ENCODE data around the gene TRMT10C.
"Not testable (repeated sequence)": the region's sequence is repeated elsewhere in the genome, so short reads cannot be mapped to it uniquely, and the experiment has no call there.

Gene TRMT10C

GRCh38 chr3:101532783-101533602 lies 28.7 kb upstream of the TRMT10C start:
- no peak for DNase-seq (ENCODE audit: low read depth)
- TF ChIP-seq, protein P1, sequence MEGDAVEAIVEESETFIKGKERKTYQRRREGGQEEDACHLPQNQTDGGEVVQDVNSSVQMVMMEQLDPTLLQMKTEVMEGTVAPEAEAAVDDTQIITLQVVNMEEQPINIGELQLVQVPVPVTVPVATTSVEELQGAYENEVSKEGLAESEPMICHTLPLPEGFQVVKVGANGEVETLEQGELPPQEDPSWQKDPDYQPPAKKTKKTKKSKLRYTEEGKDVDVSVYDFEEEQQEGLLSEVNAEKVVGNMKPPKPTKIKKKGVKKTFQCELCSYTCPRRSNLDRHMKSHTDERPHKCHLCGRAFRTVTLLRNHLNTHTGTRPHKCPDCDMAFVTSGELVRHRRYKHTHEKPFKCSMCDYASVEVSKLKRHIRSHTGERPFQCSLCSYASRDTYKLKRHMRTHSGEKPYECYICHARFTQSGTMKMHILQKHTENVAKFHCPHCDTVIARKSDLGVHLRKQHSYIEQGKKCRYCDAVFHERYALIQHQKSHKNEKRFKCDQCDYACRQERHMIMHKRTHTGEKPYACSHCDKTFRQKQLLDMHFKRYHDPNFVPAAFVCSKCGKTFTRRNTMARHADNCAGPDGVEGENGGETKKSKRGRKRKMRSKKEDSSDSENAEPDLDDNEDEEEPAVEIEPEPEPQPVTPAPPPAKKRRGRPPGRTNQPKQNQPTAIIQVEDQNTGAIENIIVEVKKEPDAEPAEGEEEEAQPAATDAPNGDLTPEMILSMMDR (IDR thresholded peaks at IDR 0.05; ENCODE audit: low read depth, low read length, missing control alignments): no peak
- no peak overlapping the region for H3K4me3 ChIP-seq (ENCODE audit: low read depth, low read length)
- in situ Hi-C loops (cut with HindIII; ENCODE audit: low sequenced_read_pairs): no loop called here

DNA sequence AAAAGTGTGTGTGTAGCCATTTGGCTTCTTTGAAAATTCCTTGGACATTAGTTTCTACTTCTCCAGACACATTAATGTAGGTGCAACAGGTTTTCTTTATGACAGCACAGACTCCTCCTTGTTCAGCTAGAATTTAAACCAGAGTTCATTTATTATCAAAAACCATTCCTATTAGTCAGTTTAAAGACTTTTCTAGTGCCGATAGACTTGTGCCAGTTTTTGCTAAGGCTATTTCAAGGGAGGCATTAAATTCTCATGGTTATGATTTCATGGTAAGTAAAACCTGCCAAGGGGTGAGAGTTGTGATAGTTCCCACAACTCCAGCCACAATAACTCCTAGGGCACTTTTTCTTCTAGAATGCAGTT lies 28.1 kb upstream of the TRMT10C start:
- TF ChIP-seq, protein P1 (IDR thresholded peaks at IDR 0.05; ENCODE audit: low read depth, low read length, missing control alignments): no peak
- in situ Hi-C loops (cut with HindIII; ENCODE audit: low sequenced_read_pairs): no loop called here
- no peak for DNase-seq (ENCODE audit: low read depth)
- H3K4me3 ChIP-seq (ENCODE audit: low read depth, low read length): no peak overlapping the region

DNA sequence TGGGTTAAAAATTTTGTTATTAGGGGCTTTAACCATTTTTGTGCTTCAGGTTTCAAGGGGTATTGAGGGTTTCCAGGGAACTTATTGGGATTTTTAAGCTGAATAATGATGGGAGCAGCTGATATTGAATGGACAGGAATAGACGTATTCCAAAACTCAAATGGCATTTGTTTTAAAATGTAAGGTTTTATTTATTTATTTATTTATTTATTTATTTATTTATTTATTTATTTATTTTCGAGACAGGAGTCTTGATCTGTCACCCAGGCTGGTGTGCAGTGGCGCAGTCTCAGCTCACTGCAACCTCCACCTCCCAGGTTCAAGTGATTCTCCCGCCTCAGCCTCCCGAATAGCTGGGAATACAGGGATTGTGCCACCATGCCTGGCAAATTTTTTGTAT lies 26.4 kb upstream of the TRMT10C start:
- TF ChIP-seq, protein P1 (IDR thresholded peaks at IDR 0.05; ENCODE audit: low read depth, low read length, missing control alignments): no peak
- H3K4me3 ChIP-seq (ENCODE audit: low read depth, low read length): no peak overlapping the region
- in situ Hi-C loops (cut with HindIII; ENCODE audit: low sequenced_read_pairs): no loop called here
- DNase-seq (ENCODE audit: low read depth): no peak

GRCh38 chr3:101536266-101536665 lies 25.4 kb upstream of the TRMT10C start:
- no peak overlapping the region for H3K4me3 ChIP-seq (ENCODE audit: low read depth, low read length)
- in situ Hi-C loops (cut with HindIII; ENCODE audit: low sequenced_read_pairs): no loop called here
- TF ChIP-seq, protein P1 (IDR thresholded peaks at IDR 0.05; ENCODE audit: low read depth, low read length, missing control alignments): no peak
- DNase-seq (ENCODE audit: low read depth): no peak

DNA sequence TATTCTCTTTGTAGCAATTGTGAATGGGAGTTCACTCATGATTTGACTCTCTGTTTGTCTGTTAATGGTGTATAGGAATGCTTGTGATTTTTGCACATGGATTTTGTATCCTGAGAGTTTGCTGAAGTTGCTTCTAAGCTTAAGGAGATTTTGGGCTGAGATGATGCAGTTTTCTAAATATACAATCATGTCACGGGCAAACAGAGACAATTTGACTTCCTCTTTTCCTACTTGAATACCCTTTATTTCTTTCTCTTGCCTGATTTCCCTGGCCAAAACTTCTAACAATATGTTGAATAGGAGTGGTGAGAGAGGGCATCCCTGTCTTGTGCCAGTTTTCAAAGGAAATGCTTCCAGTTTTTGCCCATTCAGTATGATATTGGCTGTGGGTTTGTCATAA lies 24.7 kb upstream of the TRMT10C start:
- in situ Hi-C loops (cut with HindIII; ENCODE audit: low sequenced_read_pairs); H3K4me3 ChIP-seq (ENCODE audit: low read depth, low read length); DNase-seq (ENCODE audit: low read depth): not testable (repeated sequence)

GRCh38 chr3:101542957-101543356 lies 18.7 kb upstream of the TRMT10C start:
- H3K4me3 ChIP-seq (ENCODE audit: low read depth, low read length): no peak overlapping the region
- TF ChIP-seq, protein P1 (IDR thresholded peaks at IDR 0.05; ENCODE audit: low read depth, low read length, missing control alignments): no peak
- DNase-seq (ENCODE audit: low read depth): no peak
- in situ Hi-C loops (cut with HindIII; ENCODE audit: low sequenced_read_pairs): no loop called here

DNA sequence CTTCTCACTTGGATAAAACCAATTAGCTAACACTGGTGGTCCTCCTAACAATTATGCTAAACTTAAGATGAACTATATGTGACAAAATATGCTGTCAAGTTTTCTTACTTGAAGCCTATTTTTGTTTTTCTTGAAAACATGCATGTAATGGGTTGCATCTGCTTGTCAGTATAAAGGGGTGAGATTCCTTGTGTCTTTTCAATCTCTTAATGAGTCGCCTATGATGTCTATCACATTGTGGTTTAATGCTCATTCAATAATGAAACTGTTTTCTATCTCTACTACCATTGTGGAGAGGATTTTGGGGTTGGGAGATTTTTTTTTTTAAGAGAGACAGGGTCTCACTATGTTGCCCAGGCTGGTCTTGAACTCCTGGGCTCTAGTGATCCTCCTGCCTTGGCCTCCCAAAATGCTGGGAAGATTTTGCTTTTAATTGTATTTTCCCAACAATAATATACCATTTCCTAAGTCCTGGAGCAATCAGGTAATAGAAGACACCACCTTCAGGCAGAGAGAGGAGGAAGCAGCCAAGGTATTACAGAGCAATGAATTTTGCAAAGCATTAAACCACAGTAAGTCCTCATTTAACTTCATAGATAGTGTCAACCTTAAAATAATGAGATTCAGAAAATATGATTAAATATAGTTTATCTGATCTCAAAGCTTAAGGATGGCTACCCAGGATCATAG lies 17.4 kb upstream of the TRMT10C start:
- DNase-seq (ENCODE audit: low read depth): no peak
- H3K4me3 ChIP-seq (ENCODE audit: low read depth, low read length): no peak overlapping the region
- in situ Hi-C loops (cut with HindIII; ENCODE audit: low sequenced_read_pairs): no loop called here
- TF ChIP-seq, protein P1 (IDR thresholded peaks at IDR 0.05; ENCODE audit: low read depth, low read length, missing control alignments): no peak

Measured in astrocyte of the cerebellum (primary cell).